Activated CD8-positive, alpha-beta T cell treated with anti-CD3 and anti-CD28 coated beads for 36 hours (primary cell): ENCODE measurements around the gene TCERG1. TPM values are rescaled to one million over a fixed set of nuclear protein-coding genes. Genes with fewer than 3 reads are reported as not detected.
A peak's percentile ranks its signal among the peaks of the same experiment; 100 is the strongest.

ENCODE experiments used
- ATAC-seq: fragments of 200-7000 bp; cut with Tn5 transposase; one replicate; pipeline ENCODE4 v1.10.0; 2021; ENCODE audit warnings: mild to moderate bottlenecking, moderate library complexity
- CTCF ChIA-PET: fragments of 350-600 bp; sonication (Branson Sonifier 250); formaldehyde crosslinking; loops from one replicate; lab custom pipeline; 2021; ENCODE audit warnings: antibody characterized with exemption; lab: Charles Lee
- POLR2A ChIA-PET: fragments of 350-600 bp; sonication (Branson Sonifier 250); formaldehyde crosslinking; loops from one replicate; lab custom pipeline; 2021; ENCODE audit warnings: antibody characterized with exemption; lab: Charles Lee
- DNase-seq: peaks from one replicate; pipeline ENCODE4 v3.0.0-alpha.2; 2020
- H3K27ac Mint-ChIP-seq: one replicate; pipeline ENCODE4 v1.8.0; 2021; ENCODE audit warnings: mild to moderate bottlenecking, mixed read lengths
- H3K27me3 Mint-ChIP-seq: one replicate; pipeline ENCODE4 v1.8.0; 2021; ENCODE audit warnings: mixed read lengths
- H3K36me3 Mint-ChIP-seq: one replicate; pipeline ENCODE4 v1.8.0; 2021; ENCODE audit warnings: low read depth, mixed read lengths
- H3K4me1 Mint-ChIP-seq: one replicate; pipeline ENCODE4 v1.8.0; 2021; ENCODE audit warnings: low read depth, mixed read lengths
- H3K4me3 Mint-ChIP-seq: one replicate; pipeline ENCODE4 v1.8.0; 2021; ENCODE audit warnings: mild to moderate bottlenecking, moderate library complexity, mixed read lengths
- H3K9me3 Mint-ChIP-seq: one replicate; pipeline ENCODE4 v1.8.0; 2021; ENCODE audit warnings: mixed read lengths
- CTCF ChIP-seq: fragments of 200-600 bp; IDR thresholded peaks from one replicate; pipeline ENCODE4 v1.8.0; 2022; ENCODE audit warnings: antibody characterized with exemption, mild to moderate bottlenecking
- intact Hi-C: fragments of 100-400 bp; cut with micrococcal nuclease; formaldehyde crosslinking; loops from one replicate; pipeline ENCODE4 v1.10.0; 2022
- total RNA-seq, 2 experiments: library from RNA; stranded (reverse); gene quantifications; one replicate each; pipeline ENCODE4 v1.2.3, GENCODE V29; 2021

The TCERG1 gene
- total RNA-seq, 2 experiments from 2014 or later = 116 to 120 TPM

GRCh38 chr5:146529984-146530383 is 82.9 kb downstream of the TCERG1 start:
- H3K4me3 Mint-ChIP-seq = no peak overlapping the region
- no peaks in the 10 kb centered on the region for H3K9me3 Mint-ChIP-seq
- peaks cover 3% of the 10 kb centered on the region for H3K4me1 Mint-ChIP-seq
- H3K27me3 Mint-ChIP-seq = peaks cover 3% of the 10 kb centered on the region
- no peaks in the 10 kb centered on the region for H3K36me3 Mint-ChIP-seq
- intact Hi-C loops = no loop called here
- ATAC-seq = peak; percentile 67
- DNase-seq = peak; percentile 13
- H3K27ac Mint-ChIP-seq = no peak overlapping the region
- POLR2A ChIA-PET = no interaction called here
- TF ChIP-seq CTCF = no peak
- CTCF ChIA-PET = interaction anchor here (2.3 to 6.3 kb wide), 3 partner anchors 9 to 436 kb away, joined by 24 to 83 read pairs (median 34); no protein-coding TSS in a partner anchor

GRCh38 chr5:146533260-146533857 is 86.2 kb downstream of the TCERG1 start:
- Mint-ChIP-seq H3K4me3 (no peak overlapping the region), H3K36me3 (no peaks in the 10 kb centered on the region), H3K27ac (no peak overlapping the region), H3K27me3 (peaks cover 1% of the 10 kb centered on the region), H3K9me3 (no peaks in the 10 kb centered on the region), H3K4me1 (peaks cover 3% of the 10 kb centered on the region)
- peak; percentile 73 for TF ChIP-seq CTCF
- DNase-seq = peak; percentile 89
- ChIA-PET POLR2A (interaction anchor here (1.5 kb wide), 1 partner anchor 16 kb away, joined by 6 read pairs; no protein-coding TSS in a partner anchor), CTCF (interaction anchor here (0.6 to 6.3 kb wide), 43 partner anchors 8 to 678 kb away, joined by 3 to 83 read pairs (median 4); no protein-coding TSS in a partner anchor)
- peak; percentile 95 for ATAC-seq
- intact Hi-C loops = no loop called here

DNA sequence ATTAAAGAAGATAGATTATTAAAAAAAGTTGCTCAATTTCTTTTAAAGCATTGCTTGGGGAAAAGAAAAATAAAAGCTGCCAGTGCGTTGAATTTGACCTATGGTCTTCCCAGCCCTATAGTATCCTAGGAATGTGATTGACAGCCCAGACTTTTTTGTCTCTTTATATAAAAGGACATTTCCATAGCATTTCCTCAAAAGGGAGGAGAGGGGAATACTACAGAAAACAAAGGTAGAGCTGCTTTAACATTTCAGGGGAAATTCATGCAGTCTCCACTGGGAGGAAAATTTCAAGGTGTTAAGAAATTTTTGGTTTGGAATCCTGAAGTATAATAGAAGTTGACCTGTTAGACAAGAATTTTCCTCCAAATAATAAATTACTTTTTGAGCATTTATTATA is 86.7 kb downstream of the TCERG1 start:
- Mint-ChIP-seq H3K4me3 (no peak overlapping the region), H3K27me3 (peaks cover 1% of the 10 kb centered on the region), H3K9me3 (no peaks in the 10 kb centered on the region), H3K27ac (no peak overlapping the region), H3K4me1 (peaks cover 3% of the 10 kb centered on the region), H3K36me3 (no peaks in the 10 kb centered on the region)
- DNase-seq (no peak), ATAC-seq (no peak)
- POLR2A ChIA-PET = interaction anchor here (1.5 kb wide), 1 partner anchor 16 kb away, joined by 6 read pairs; no protein-coding TSS in a partner anchor
- CTCF ChIA-PET = interaction anchor here (0.6 to 6.3 kb wide), 40 partner anchors 8 to 677 kb away, joined by 3 to 83 read pairs (median 4); no protein-coding TSS in a partner anchor
- intact Hi-C loops = loop anchor here (2.0 kb wide), 1 partner anchor 655 kb away; no protein-coding TSS in a partner anchor
- no peak for TF ChIP-seq CTCF

GRCh38 chr5:146538432-146538831 is 91.3 kb downstream of the TCERG1 start:
- POLR2A ChIA-PET = no interaction called here
- H3K36me3 Mint-ChIP-seq = no peaks in the 10 kb centered on the region
- intact Hi-C loops = no loop called here
- peaks cover 1% of the 10 kb centered on the region for H3K27me3 Mint-ChIP-seq
- no peak for DNase-seq
- no peak for TF ChIP-seq CTCF
- ATAC-seq = no peak
- H3K9me3 Mint-ChIP-seq = no peaks in the 10 kb centered on the region
- peaks cover under 1% of the 10 kb centered on the region for H3K4me1 Mint-ChIP-seq
- CTCF ChIA-PET = interaction anchor here (0.8 to 2.3 kb wide), 6 partner anchors 11 to 650 kb away, joined by 3 to 12 read pairs (median 4); no protein-coding TSS in a partner anchor
- H3K27ac Mint-ChIP-seq = no peak overlapping the region
- no peak overlapping the region for H3K4me3 Mint-ChIP-seq

DNA sequence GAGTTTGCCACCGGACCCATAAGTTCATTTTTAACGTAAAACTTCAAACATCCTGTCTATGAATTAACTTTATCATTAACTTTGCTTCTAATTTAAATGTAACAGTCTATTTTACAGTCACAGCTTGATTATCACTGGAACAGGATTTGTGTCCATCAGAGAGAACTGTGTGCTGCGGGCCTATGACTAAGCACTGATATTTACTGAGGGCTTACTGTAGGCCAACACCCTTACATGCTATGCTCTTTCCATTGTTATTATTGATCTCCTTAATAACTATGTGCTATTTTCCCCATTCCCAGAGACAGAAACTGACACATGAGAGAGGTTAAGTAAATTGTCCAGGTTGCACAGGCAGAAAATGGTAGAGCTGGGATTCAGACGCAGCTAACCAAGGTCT is 92.8 kb downstream of the TCERG1 start:
- no peaks in the 10 kb centered on the region for H3K4me1 Mint-ChIP-seq
- ChIA-PET CTCF (interaction anchor here (4.1 kb wide), 2 partner anchors 9 to 426 kb away, joined by 24 to 58 read pairs; no protein-coding TSS in a partner anchor), POLR2A (interaction anchor here (1.0 kb wide), 1 partner anchor 13 kb away, joined by 3 read pairs; no protein-coding TSS in a partner anchor)
- peaks cover 1% of the 10 kb centered on the region for H3K27me3 Mint-ChIP-seq
- intact Hi-C loops = loop anchor here (5.0 kb wide), 1 partner anchor 427 kb away; no protein-coding TSS in a partner anchor
- no peaks in the 10 kb centered on the region for H3K36me3 Mint-ChIP-seq
- DNase-seq = no peak
- no peak overlapping the region for H3K4me3 Mint-ChIP-seq
- ATAC-seq = no peak
- no peak overlapping the region for H3K27ac Mint-ChIP-seq
- no peaks in the 10 kb centered on the region for H3K9me3 Mint-ChIP-seq
- TF ChIP-seq CTCF = no peak
